Subcutaneous adipose tissue (tissue), 4 donors: ENCODE results near the gene EYS. TPM values are rescaled to one million over a fixed set of nuclear protein-coding genes. Genes with fewer than 3 reads are reported as not detected.

Experiments used
- CTCF ChIP-seq: fragments of 450-650 bp; IDR thresholded peaks from one replicate; pipeline ENCODE4 v1.5.1; 2016; ENCODE audit warnings: low read depth, mild to moderate bottlenecking, control low read depth, antibody characterized with exemption, moderate library complexity
- total RNA-seq, 4 donors: library from RNA; depleted of rRNA; stranded (reverse); fragments of >200 nt; gene quantifications; one replicate each; pipeline ENCODE4 v1.1.0, GENCODE V29; 2016

Gene EYS
- total RNA-seq, 4 donors from 2014 or later = 0.17 to 3.8 (median 0.82) TPM

- no peak for TF ChIP-seq CTCF
Observed at GRCh38 chr6:63926950-63927927, 1779.8 kb downstream of the EYS start.

- no peak for TF ChIP-seq CTCF
Observed at GRCh38 chr6:63926258-63926780, 1780.7 kb downstream of the EYS start.

GRCh38 chr6:63923139-63923739, 1783.8 kb downstream of the EYS start:
- TF ChIP-seq CTCF = no peak

- no peak for TF ChIP-seq CTCF
Observed at GRCh38 chr6:63919556-63920110, 1787.4 kb downstream of the EYS start.

GRCh38 chr6:63912887-63913286, 1794.1 kb downstream of the EYS start:
- TF ChIP-seq CTCF = no peak

- TF ChIP-seq CTCF = no peak
Observed at GRCh38 chr6:63910863-63911551, 1796.0 kb downstream of the EYS start.
